K562 (cell line): Measurements from ENCODE around the gene CAMK2G.

Experiments
- ARHGAP35 ChIP-seq: fragments of 450-650 bp; IDR thresholded peaks from 2 replicates; pipeline ENCODE4 v1.6.1; 2018; ENCODE audit not compliant: partially characterized antibody
- CBX3 ChIP-seq, 2 experiments: IDR thresholded peaks; 1 replicate in 1 of 2; 2 replicates in 1 of 2; pipeline ENCODE4 v1.6.1; 2012; ENCODE audit warnings: inconsistent platforms in 2 of 2, low read length in 2 of 2, borderline replicate concordance in 1 of 2, control low read depth in 1 of 2
- ETS1 ChIP-seq: conservative IDR thresholded peaks from 2 replicates; pipeline ENCODE4 v1.6.1; 2011; ENCODE audit warnings: low read depth, mild to moderate bottlenecking, low read length; ENCODE audit not compliant: control insufficient read depth
- FOXK2 ChIP-seq, 2 experiments: fragments of 450-650 bp; IDR thresholded peaks in 1 of 2; conservative IDR thresholded peaks in 1 of 2; 2 replicates each; pipeline ENCODE4 v1.6.1; 2016; ENCODE audit warnings: low read depth in 2 of 2, mild to moderate bottlenecking in 1 of 2
- NKRF ChIP-seq: fragments of 450-650 bp; IDR thresholded peaks from 2 replicates; pipeline ENCODE4 v1.6.1; 2016; ENCODE audit warnings: borderline replicate concordance
- PURB ChIP-seq: sonication (generic); formaldehyde crosslinking; IDR thresholded peaks from 2 replicates; pipeline ENCODE4 v1.9.0; 2021; ENCODE audit warnings: low read depth, mild to moderate bottlenecking, missing genetic modification reagents
- TBL1XR1 ChIP-seq, 2 experiments: IDR thresholded peaks; 2 replicates each; pipeline ENCODE4 v1.6.1; 2012; ENCODE audit warnings: improper control_type of control experiment in 2 of 2, low read length in 2 of 2, mild to moderate bottlenecking in 1 of 2
- ZBTB8A ChIP-seq: fragments of 450-650 bp; IDR thresholded peaks from 2 replicates; pipeline ENCODE4 v1.6.1; 2018; ENCODE audit warnings: mild to moderate bottlenecking, moderate library complexity; ENCODE audit not compliant: partially characterized antibody
- ZNF124 ChIP-seq: sonication (generic); formaldehyde crosslinking; IDR thresholded peaks from 2 replicates; pipeline ENCODE4 v1.8.1; 2022; ENCODE audit warnings: missing genetic modification reagents
- ZNF780A ChIP-seq: fragments of 250-450 bp; sonication (Bioruptor Pico); IDR thresholded peaks from 2 replicates; pipeline ENCODE4 v1.5.0; 2021; ENCODE audit warnings: mild to moderate bottlenecking

DNA sequence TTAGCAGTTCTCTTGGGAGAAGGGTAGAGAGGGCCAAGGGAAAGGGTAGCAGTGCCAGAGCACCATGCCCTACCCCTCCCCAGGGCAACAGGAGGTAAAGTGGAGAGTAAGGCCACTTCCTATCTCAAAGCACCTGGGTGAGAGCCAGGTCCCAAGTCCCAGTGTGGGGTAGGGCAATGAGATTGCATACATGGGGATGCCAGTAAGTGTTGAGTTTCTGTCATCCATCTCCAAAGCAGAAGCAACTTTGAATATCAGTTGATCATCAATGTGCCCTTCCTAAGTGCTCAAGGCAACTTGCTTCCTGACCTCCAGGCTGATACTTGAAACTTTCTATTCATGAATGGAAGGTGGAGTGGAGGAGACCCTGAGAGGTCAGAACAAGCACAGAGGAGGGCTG is 2.2 kb upstream of the CAMK2G start:
- TF ChIP-seq ZBTB8A, result no peak
- TF ChIP-seq PURB, result no peak
- TF ChIP-seq TBL1XR1 (IDR thresholded peaks at IDR 0.05; ENCODE audit: low read length in 2 of 2), result no peak
- TF ChIP-seq NKRF, result no peak
- no peak for TF ChIP-seq CBX3 (IDR thresholded peaks at IDR 0.05; ENCODE audit: borderline replicate concordance in 1 of 2, low read length in 2 of 2)
- TF ChIP-seq FOXK2 (conservative IDR thresholded peaks at IDR 0.05 in 1 of 2, IDR thresholded peaks at IDR 0.05 in 1 of 2; ENCODE audit: low read depth in 2 of 2), result no peak
- no peak for TF ChIP-seq ZNF780A (CRISPR knock-in tag)
- TF ChIP-seq ZNF124 (CRISPR knock-in tag), result no peak
- no peak for TF ChIP-seq ETS1
- TF ChIP-seq ARHGAP35, result no peak
